Mammary epithelial cell (primary cell): ENCODE data around the gene RTTN.

Experiments used
- CTCF ChIP-seq, 2 donors: IDR thresholded peaks in 1 of 2; conservative IDR thresholded peaks in 1 of 2; 2 replicates each; pipeline ENCODE4 v1.5.1; 2011 to 2012; ENCODE audit warnings: inconsistent platforms in 2 of 2, low read length in 2 of 2, mild to moderate bottlenecking in 2 of 2, control low read depth in 1 of 2, low read depth in 1 of 2; ENCODE audit not compliant: insufficient read depth in 1 of 2; ENCODE audit errors: extremely low read depth in 1 of 2
- EZH2 ChIP-seq: IDR thresholded peaks from 2 replicates; pipeline ENCODE4 v1.6.1; 2012; ENCODE audit warnings: low read length, inconsistent platforms, borderline replicate concordance

DNA sequence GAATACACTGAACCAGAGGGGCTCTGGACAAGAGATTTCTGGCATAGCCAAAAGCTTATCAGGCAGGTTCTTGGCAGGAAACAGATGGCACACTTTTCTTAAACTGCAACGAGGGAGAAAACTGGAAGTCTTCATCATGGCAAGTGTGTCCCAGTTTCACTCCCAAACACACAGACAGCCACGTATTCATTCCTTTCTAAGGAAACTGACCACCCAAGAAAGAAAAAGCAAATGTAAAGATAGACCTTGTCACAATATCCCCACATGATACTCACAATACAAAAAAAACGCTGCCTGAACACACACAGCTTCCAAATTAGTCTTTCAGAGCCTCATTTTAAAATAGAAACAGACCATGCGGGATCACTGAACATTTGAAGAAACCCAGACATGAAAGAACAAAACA, 40.6 kb upstream of the RTTN start:
- TF ChIP-seq CTCF (conservative IDR thresholded peaks at IDR 0.05 in 1 of 2, IDR thresholded peaks at IDR 0.05 in 1 of 2; ENCODE audit: extremely low read depth in 1 of 2, insufficient read depth in 1 of 2, low read depth in 1 of 2, low read length in 2 of 2) (no peak), EZH2 (no peak)
